Forelimb muscle (tissue), 1 donor: Measurements from ENCODE around the gene KATNIP. TPM values are rescaled to one million over a fixed set of nuclear protein-coding genes. Genes with fewer than 3 reads are reported as not detected.

Source experiments
- DNase-seq: peaks from one replicate; pipeline ENCODE4 v3.0.0-alpha.2; 2013; ENCODE audit warnings: low read depth
- polyA plus RNA-seq: library from polyadenylated mRNA; unstranded; fragments of 120-200 nt; gene quantifications from one replicate; pipeline ENCODE4 v1.2.1, GENCODE V29; 2013; ENCODE audit not compliant: insufficient read length

Gene KATNIP
- polyA plus RNA-seq, 1 donor: 7.9 TPM

GRCh38 chr16:27582883-27583282 is 32.9 kb downstream of the KATNIP start:
- no peak for DNase-seq

- DNase-seq: no peak
Measured at GRCh38 chr16:27583634-27584033, 33.7 kb downstream of the KATNIP start.

GRCh38 chr16:27585200-27585599 is 35.3 kb downstream of the KATNIP start:
- DNase-seq: no peak

- no peak for DNase-seq
Measured at GRCh38 chr16:27586711-27587110, 36.8 kb downstream of the KATNIP start.

- no peak for DNase-seq
Measured at GRCh38 chr16:27588057-27588456, 38.1 kb downstream of the KATNIP start.

- DNase-seq: no peak
Measured at GRCh38 chr16:27591837-27592236, 41.9 kb downstream of the KATNIP start.

GRCh38 chr16:27595475-27595874 is 45.5 kb downstream of the KATNIP start:
- no peak for DNase-seq

- no peak for DNase-seq
Measured at GRCh38 chr16:27595993-27596392, 46.0 kb downstream of the KATNIP start.

- DNase-seq: no peak
Measured at GRCh38 chr16:27596411-27596810, 46.5 kb downstream of the KATNIP start.

GRCh38 chr16:27597361-27597760 is 47.4 kb downstream of the KATNIP start:
- DNase-seq: no peak

GRCh38 chr16:27598220-27598619 is 48.3 kb downstream of the KATNIP start:
- DNase-seq: no peak

GRCh38 chr16:27598931-27599565 is 49.1 kb downstream of the KATNIP start:
- no peak for DNase-seq

GRCh38 chr16:27599606-27600005 is 49.7 kb downstream of the KATNIP start:
- DNase-seq: no peak

Other genes starting within 250 kb of the KATNIP start
- gene IL4R, start 236.2 kb upstream of the KATNIP start, polyA plus RNA-seq: 9.8 TPM
- gene IL21R, start 148.0 kb upstream of the KATNIP start, polyA plus RNA-seq: 0.20 TPM
- gene GTF3C1, start 231 bp upstream of the KATNIP start, polyA plus RNA-seq: 49.0 TPM